ENCODE data around the gene ACADSB. TPM values are rescaled to one million over a fixed set of nuclear protein-coding genes. Genes with fewer than 3 reads are reported as not detected.
A peak's percentile ranks its signal among the peaks of the same experiment; 100 is the strongest.

Gene ACADSB
- total and polyA plus RNA-seq, 2 experiments from 2014 or later = 3.7 to 6.5 TPM

DNA sequence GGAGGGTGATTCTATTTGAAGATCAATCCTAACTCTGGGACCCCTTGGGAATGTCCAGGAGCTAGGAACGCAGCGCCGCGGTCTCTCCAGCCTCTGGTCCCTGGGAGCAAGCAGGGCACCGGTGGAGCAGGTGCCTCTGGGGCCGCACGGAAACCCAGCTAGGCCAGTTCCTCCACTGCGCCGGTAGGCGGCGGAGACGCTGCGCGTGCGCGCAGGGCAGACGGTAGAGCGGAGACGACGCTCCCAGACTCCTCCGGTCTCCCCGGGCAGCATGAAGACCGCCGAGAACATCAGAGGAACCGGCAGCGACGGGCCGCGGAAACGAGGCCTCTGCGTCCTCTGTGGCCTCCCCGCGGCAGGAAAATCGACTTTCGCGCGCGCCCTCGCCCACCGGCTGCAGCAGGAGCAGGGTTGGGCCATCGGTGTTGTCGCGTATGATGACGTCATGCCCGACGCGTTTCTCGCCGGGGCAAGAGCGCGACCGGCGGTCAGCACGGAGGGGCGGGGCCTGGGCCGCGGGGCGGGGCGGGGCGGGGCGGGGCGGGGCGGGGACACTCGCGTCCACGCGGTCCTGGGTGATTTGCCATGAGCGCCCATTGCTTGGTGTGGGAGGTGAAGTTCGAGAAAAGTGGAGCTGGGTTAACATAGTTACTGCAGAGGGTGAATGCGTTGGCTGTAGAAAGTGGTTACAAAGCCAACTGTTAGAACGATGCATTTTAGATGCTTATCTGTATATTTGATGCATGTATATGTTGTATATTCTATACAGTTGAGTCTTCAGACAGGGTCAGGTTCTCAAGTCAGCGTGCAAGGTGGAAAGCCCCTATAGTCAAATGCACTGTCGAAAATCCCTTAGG, 28.4 kb upstream of the ACADSB start, which contains the start of gene PSTK:
PSTK (plus strand) TSS at position 193 of the 857 bp plus-strand sequence; CDS start at position 272, 79 bp downstream.
- peaks cover 8% of the 10 kb centered on the region for H3K27me3 Mint-ChIP-seq (ENCODE audit: insufficient read depth, low read depth, poor library complexity)
- no peaks in the 10 kb centered on the region for H3K36me3 ChIP-seq (ENCODE audit: insufficient read depth)
- H3K4me2 ChIP-seq = peak within 1 kb of the TSS; percentile 90
- ATAC-seq = peak; percentile 97
- H3K27ac Mint-ChIP-seq = peak within 1 kb of the TSS; percentile 97
- H3K4me3 Mint-ChIP-seq = peak within 1 kb of the TSS; percentile 84
- H3K9me2 ChIP-seq (ENCODE audit: insufficient read depth) = no peaks in the 10 kb centered on the region
- H3F3A ChIP-seq (replicated peaks; ENCODE audit: low read depth) = peaks cover 4% of the 10 kb centered on the region
- no peaks in the 10 kb centered on the region for H3K27me3 ChIP-seq (ENCODE audit: insufficient read depth)
- peak within 1 kb of the TSS; percentile 86 for H3K4me3 ChIP-seq
- H3K4me1 ChIP-seq (ENCODE audit: insufficient read depth) = 0 out of 2 replicates have a peak, but pooled peaks cover 3% of the 10 kb centered on the region
- no peaks in the 10 kb centered on the region for H3K79me2 ChIP-seq (replicated peaks; ENCODE audit: insufficient read depth)
- H3K9me3 Mint-ChIP-seq = no peaks in the 10 kb centered on the region
- peaks cover 9% of the 10 kb centered on the region for H3K4me1 Mint-ChIP-seq
- H2AFZ ChIP-seq = peak within 1 kb of the TSS; percentile 90
- no peaks in the 10 kb centered on the region; the same call in 1 of the 2 replicates for H4K20me1 ChIP-seq (replicated peaks; ENCODE audit: insufficient read depth)
- TF ChIP-seq, protein P1, sequence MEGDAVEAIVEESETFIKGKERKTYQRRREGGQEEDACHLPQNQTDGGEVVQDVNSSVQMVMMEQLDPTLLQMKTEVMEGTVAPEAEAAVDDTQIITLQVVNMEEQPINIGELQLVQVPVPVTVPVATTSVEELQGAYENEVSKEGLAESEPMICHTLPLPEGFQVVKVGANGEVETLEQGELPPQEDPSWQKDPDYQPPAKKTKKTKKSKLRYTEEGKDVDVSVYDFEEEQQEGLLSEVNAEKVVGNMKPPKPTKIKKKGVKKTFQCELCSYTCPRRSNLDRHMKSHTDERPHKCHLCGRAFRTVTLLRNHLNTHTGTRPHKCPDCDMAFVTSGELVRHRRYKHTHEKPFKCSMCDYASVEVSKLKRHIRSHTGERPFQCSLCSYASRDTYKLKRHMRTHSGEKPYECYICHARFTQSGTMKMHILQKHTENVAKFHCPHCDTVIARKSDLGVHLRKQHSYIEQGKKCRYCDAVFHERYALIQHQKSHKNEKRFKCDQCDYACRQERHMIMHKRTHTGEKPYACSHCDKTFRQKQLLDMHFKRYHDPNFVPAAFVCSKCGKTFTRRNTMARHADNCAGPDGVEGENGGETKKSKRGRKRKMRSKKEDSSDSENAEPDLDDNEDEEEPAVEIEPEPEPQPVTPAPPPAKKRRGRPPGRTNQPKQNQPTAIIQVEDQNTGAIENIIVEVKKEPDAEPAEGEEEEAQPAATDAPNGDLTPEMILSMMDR (conservative IDR thresholded peaks at IDR 0.05; ENCODE audit: low read depth in 2 of 2) = peak; percentile 66 to 75
- TF ChIP-seq EZH2phosphoT487 (IDR thresholded peaks at IDR 0.05; ENCODE audit: unreplicated experiment) (no peak), CREB1 (CRISPR knock-in tag; IDR thresholded peaks at IDR 0.05; ENCODE audit: low read depth) (peak; percentile 98), ZNF114 (CRISPR knock-in tag; IDR thresholded peaks at IDR 0.05) (no peak), JUNB (IDR thresholded peaks at IDR 0.05; ENCODE audit: unreplicated experiment) (no peak), ZNF331 (CRISPR knock-in tag; IDR thresholded peaks at IDR 0.05; ENCODE audit: low read depth) (no peak), POLR2AphosphoS5 (IDR thresholded peaks at IDR 0.05; ENCODE audit: low read depth) (peak; percentile 77), NANOG (IDR thresholded peaks at IDR 0.05; ENCODE audit: borderline replicate concordance) (no peak), STAT1 (IDR thresholded peaks at IDR 0.05; ENCODE audit: unreplicated experiment) (no peak)
- TF ChIP-seq, protein P2, sequence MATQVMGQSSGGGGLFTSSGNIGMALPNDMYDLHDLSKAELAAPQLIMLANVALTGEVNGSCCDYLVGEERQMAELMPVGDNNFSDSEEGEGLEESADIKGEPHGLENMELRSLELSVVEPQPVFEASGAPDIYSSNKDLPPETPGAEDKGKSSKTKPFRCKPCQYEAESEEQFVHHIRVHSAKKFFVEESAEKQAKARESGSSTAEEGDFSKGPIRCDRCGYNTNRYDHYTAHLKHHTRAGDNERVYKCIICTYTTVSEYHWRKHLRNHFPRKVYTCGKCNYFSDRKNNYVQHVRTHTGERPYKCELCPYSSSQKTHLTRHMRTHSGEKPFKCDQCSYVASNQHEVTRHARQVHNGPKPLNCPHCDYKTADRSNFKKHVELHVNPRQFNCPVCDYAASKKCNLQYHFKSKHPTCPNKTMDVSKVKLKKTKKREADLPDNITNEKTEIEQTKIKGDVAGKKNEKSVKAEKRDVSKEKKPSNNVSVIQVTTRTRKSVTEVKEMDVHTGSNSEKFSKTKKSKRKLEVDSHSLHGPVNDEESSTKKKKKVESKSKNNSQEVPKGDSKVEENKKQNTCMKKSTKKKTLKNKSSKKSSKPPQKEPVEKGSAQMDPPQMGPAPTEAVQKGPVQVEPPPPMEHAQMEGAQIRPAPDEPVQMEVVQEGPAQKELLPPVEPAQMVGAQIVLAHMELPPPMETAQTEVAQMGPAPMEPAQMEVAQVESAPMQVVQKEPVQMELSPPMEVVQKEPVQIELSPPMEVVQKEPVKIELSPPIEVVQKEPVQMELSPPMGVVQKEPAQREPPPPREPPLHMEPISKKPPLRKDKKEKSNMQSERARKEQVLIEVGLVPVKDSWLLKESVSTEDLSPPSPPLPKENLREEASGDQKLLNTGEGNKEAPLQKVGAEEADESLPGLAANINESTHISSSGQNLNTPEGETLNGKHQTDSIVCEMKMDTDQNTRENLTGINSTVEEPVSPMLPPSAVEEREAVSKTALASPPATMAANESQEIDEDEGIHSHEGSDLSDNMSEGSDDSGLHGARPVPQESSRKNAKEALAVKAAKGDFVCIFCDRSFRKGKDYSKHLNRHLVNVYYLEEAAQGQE (IDR thresholded peaks at IDR 0.05; ENCODE audit: unreplicated experiment) = no peak
- TF ChIP-seq, protein P3, sequence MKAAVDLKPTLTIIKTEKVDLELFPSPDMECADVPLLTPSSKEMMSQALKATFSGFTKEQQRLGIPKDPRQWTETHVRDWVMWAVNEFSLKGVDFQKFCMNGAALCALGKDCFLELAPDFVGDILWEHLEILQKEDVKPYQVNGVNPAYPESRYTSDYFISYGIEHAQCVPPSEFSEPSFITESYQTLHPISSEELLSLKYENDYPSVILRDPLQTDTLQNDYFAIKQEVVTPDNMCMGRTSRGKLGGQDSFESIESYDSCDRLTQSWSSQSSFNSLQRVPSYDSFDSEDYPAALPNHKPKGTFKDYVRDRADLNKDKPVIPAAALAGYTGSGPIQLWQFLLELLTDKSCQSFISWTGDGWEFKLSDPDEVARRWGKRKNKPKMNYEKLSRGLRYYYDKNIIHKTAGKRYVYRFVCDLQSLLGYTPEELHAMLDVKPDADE (IDR thresholded peaks at IDR 0.05) = peak; percentile 57
- TF ChIP-seq, protein P4, sequence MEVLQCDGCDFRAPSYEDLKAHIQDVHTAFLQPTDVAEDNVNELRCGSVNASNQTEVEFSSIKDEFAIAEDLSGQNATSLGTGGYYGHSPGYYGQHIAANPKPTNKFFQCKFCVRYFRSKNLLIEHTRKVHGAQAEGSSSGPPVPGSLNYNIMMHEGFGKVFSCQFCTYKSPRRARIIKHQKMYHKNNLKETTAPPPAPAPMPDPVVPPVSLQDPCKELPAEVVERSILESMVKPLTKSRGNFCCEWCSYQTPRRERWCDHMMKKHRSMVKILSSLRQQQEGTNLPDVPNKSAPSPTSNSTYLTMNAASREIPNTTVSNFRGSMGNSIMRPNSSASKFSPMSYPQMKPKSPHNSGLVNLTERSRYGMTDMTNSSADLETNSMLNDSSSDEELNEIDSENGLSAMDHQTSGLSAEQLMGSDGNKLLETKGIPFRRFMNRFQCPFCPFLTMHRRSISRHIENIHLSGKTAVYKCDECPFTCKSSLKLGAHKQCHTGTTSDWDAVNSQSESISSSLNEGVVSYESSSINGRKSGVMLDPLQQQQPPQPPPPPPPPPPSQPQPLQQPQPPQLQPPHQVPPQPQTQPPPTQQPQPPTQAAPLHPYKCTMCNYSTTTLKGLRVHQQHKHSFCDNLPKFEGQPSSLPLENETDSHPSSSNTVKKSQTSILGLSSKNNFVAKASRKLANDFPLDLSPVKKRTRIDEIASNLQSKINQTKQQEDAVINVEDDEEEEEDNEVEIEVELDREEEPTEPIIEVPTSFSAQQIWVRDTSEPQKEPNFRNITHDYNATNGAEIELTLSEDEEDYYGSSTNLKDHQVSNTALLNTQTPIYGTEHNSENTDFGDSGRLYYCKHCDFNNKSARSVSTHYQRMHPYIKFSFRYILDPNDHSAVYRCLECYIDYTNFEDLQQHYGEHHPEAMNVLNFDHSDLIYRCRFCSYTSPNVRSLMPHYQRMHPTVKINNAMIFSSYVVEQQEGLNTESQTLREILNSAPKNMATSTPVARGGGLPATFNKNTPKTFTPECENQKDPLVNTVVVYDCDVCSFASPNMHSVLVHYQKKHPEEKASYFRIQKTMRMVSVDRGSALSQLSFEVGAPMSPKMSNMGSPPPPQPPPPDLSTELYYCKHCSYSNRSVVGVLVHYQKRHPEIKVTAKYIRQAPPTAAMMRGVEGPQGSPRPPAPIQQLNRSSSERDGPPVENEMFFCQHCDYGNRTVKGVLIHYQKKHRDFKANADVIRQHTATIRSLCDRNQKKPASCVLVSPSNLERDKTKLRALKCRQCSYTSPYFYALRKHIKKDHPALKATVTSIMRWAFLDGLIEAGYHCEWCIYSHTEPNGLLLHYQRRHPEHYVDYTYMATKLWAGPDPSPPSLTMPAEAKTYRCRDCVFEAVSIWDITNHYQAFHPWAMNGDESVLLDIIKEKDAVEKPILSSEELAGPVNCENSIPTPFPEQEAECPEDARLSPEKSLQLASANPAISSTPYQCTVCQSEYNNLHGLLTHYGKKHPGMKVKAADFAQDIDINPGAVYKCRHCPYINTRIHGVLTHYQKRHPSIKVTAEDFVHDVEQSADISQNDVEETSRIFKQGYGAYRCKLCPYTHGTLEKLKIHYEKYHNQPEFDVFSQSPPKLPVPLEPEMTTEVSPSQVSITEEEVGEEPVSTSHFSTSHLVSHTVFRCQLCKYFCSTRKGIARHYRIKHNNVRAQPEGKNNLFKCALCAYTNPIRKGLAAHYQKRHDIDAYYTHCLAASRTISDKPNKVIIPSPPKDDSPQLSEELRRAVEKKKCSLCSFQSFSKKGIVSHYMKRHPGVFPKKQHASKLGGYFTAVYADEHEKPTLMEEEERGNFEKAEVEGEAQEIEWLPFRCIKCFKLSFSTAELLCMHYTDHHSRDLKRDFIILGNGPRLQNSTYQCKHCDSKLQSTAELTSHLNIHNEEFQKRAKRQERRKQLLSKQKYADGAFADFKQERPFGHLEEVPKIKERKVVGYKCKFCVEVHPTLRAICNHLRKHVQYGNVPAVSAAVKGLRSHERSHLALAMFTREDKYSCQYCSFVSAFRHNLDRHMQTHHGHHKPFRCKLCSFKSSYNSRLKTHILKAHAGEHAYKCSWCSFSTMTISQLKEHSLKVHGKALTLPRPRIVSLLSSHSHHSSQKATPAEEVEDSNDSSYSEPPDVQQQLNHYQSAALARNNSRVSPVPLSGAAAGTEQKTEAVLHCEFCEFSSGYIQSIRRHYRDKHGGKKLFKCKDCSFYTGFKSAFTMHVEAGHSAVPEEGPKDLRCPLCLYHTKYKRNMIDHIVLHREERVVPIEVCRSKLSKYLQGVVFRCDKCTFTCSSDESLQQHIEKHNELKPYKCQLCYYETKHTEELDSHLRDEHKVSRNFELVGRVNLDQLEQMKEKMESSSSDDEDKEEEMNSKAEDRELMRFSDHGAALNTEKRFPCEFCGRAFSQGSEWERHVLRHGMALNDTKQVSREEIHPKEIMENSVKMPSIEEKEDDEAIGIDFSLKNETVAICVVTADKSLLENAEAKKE (CRISPR knock-in tag; IDR thresholded peaks at IDR 0.05) = no peak
- DNase-seq (ENCODE audit: low spot score) = peak; percentile 90
- peak within 1 kb of the TSS; percentile 98 for H3K27ac ChIP-seq (ENCODE audit: low read depth)
- peaks cover 5% of the 10 kb centered on the region; the same call in 2 of the 3 replicates for H3K36me3 Mint-ChIP-seq (ENCODE audit: low read depth)
